ENCODE results near the gene TMEM151B. TPM values are rescaled to one million over a fixed set of nuclear protein-coding genes. Genes with fewer than 3 reads are reported as not detected.

Gene TMEM151B
- total RNA-seq, 1 donor from 2014 or later: 0.09 TPM

DNA sequence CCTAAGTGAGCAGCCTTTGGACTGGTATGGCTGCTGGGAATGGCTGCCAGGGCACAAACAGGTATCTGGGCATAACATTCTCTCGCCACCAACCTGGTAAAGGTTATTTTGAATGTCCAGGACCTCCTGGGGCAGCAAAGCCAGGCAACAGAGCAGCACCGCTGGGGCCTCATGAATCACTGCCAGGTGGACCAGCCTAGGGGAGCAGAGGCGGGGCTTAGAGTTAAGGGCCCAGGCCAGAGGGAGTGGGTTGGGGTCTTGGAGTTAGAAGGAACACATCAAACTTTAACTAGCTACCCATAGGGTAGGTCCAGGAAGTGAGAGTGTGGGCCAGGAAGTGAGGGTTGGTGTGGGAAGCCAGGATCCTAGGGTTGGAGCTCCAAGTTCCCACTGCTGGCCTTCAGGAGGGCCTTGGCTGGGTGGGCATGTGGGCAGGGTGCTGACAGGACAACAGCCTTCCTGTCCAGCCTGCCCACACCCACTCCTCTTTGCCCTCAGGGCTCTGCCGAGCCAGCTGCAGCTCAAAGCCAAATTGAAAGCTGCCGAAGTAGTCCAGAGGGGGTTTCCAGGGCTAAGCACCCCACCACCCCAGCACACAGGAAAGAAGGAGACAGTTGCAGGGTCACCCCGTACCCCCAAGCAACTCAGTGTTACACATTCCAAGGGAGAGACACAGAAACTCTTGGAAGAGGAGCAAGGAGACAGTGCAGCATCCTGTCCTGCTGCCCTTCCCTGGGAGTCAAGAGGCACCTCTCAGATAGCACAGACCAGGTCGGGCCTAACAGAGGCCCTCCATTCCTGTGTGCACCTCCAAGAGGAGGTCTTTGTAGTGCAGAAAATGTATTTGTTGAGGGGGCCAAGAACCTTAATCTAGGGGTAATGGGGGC, 7.5 kb upstream of the TMEM151B start:
- Histone ChIP-seq H3K9me3 (ENCODE audit: insufficient read depth, low read depth, low read length) (no peaks in the 10 kb centered on the region), H3K79me2 (ENCODE audit: insufficient read depth, low read length) (peaks cover 15% of the 10 kb centered on the region), H4K20me1 (ENCODE audit: insufficient read depth, low read length) (peaks cover 27% of the 10 kb centered on the region), H3K27me3 (ENCODE audit: insufficient read depth, low read length) (no peaks in the 10 kb centered on the region), H3K4me1 (ENCODE audit: insufficient read depth, low read length) (peaks cover 24% of the 10 kb centered on the region), H3K36me3 (ENCODE audit: insufficient read depth, low read length) (peaks cover 3% of the 10 kb centered on the region), H2AFZ (ENCODE audit: low read depth, low read length) (no peak overlapping the region), H3K4me2 (ENCODE audit: low read length) (peak overlapping the region; percentile 93), H3K4me3 (ENCODE audit: insufficient read depth, low read depth, low read length) (no peak overlapping the region), H3K27ac (ENCODE audit: low read depth, low read length) (no peak overlapping the region), H3K9ac (ENCODE audit: low read length) (peak overlapping the region; percentile 45)
- peak overlapping the region; percentile 95 for H3K4me3 Mint-ChIP-seq (ENCODE audit: unreplicated experiment)
- peaks cover 29% of the 10 kb centered on the region for H3K4me1 Mint-ChIP-seq (ENCODE audit: low read depth, unreplicated experiment)
- H3K27ac Mint-ChIP-seq (ENCODE audit: unreplicated experiment): peak overlapping the region; percentile 62
- no peaks in the 10 kb centered on the region for H3K36me3 Mint-ChIP-seq (ENCODE audit: low read depth, unreplicated experiment)
- H3K9me3 Mint-ChIP-seq (ENCODE audit: unreplicated experiment): no peaks in the 10 kb centered on the region
- no peak for DNase-seq (ENCODE audit: low read depth)
- peaks cover 3% of the 10 kb centered on the region for H3K27me3 Mint-ChIP-seq (ENCODE audit: low read depth, unreplicated experiment)
- FAIRE-seq: no peak
- no peak for TF ChIP-seq EZH2 (IDR thresholded peaks at IDR 0.05; ENCODE audit: insufficient read depth, low read length)
- TF ChIP-seq, protein P1, sequence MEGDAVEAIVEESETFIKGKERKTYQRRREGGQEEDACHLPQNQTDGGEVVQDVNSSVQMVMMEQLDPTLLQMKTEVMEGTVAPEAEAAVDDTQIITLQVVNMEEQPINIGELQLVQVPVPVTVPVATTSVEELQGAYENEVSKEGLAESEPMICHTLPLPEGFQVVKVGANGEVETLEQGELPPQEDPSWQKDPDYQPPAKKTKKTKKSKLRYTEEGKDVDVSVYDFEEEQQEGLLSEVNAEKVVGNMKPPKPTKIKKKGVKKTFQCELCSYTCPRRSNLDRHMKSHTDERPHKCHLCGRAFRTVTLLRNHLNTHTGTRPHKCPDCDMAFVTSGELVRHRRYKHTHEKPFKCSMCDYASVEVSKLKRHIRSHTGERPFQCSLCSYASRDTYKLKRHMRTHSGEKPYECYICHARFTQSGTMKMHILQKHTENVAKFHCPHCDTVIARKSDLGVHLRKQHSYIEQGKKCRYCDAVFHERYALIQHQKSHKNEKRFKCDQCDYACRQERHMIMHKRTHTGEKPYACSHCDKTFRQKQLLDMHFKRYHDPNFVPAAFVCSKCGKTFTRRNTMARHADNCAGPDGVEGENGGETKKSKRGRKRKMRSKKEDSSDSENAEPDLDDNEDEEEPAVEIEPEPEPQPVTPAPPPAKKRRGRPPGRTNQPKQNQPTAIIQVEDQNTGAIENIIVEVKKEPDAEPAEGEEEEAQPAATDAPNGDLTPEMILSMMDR (IDR thresholded peaks at IDR 0.05; ENCODE audit: insufficient read depth, low read depth, low read length): no peak

DNA sequence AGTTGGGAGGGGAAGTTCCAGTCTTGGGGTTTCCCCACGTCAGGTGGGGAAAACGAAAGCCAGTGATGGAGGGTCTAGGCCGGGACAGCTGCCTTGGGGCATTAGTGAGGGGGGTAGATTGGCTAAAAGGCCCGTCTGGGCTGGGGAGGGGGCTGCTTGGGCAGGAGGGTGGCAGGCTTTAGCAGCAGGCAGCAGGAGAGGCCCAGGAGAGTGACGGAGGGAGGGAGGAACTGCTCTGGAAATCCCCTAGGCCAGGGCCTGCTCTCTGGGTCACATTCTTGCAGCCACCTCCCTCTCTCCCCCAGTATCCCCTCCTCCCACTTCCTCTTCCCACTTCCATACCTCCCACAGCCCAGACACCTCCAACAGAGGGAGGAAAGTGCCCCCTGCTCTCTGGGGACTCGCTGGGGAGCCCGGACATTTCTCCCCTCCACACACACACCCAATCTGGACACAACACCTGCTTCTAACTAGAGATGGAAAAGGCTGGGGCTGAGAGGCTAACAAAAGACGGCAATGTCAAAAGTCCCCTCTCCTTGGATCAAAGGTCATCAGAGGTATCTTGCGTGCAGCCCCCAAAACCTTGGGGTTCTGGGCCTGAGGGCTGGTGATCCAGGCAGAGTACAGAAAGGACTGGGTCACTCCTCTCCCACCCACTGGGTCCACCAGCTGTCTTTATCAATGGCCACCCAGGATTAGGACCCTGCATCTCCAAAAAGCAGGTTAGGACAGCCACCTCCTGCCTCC, 6.7 kb upstream of the TMEM151B start:
- Histone ChIP-seq H2AFZ (ENCODE audit: low read depth, low read length) (no peak overlapping the region), H3K4me3 (ENCODE audit: insufficient read depth, low read depth, low read length) (peak overlapping the region; percentile 71), H3K36me3 (ENCODE audit: insufficient read depth, low read length) (peaks cover 3% of the 10 kb centered on the region), H3K9me3 (ENCODE audit: insufficient read depth, low read depth, low read length) (no peaks in the 10 kb centered on the region), H4K20me1 (ENCODE audit: insufficient read depth, low read length) (peaks cover 31% of the 10 kb centered on the region), H3K27ac (ENCODE audit: low read depth, low read length) (no peak overlapping the region), H3K4me2 (ENCODE audit: low read length) (peak overlapping the region; percentile 93), H3K4me1 (ENCODE audit: insufficient read depth, low read length) (peaks cover 20% of the 10 kb centered on the region), H3K9ac (ENCODE audit: low read length) (peak overlapping the region; percentile 45), H3K79me2 (ENCODE audit: insufficient read depth, low read length) (peaks cover 15% of the 10 kb centered on the region), H3K27me3 (ENCODE audit: insufficient read depth, low read length) (peaks cover 5% of the 10 kb centered on the region)
- Mint-ChIP-seq H3K4me3 (ENCODE audit: unreplicated experiment) (peak overlapping the region; percentile 95), H3K27ac (ENCODE audit: unreplicated experiment) (peak overlapping the region; percentile 62), H3K27me3 (ENCODE audit: low read depth, unreplicated experiment) (peaks cover 9% of the 10 kb centered on the region), H3K4me1 (ENCODE audit: low read depth, unreplicated experiment) (peaks cover 23% of the 10 kb centered on the region), H3K36me3 (ENCODE audit: low read depth, unreplicated experiment) (no peaks in the 10 kb centered on the region), H3K9me3 (ENCODE audit: unreplicated experiment) (no peaks in the 10 kb centered on the region)
- no peak for TF ChIP-seq EZH2 (IDR thresholded peaks at IDR 0.05; ENCODE audit: insufficient read depth, low read length)
- TF ChIP-seq, protein P1 (IDR thresholded peaks at IDR 0.05; ENCODE audit: insufficient read depth, low read depth, low read length): no peak
- DNase-seq (ENCODE audit: low read depth): no peak
- no peak for FAIRE-seq

All from astrocyte (in vitro differentiated cells and primary cell).